Activated B cell treated with CpG ODN at 0.5 μM for 24 hours (primary cell): ENCODE data around the gene CA9. TPM values are rescaled to one million over a fixed set of nuclear protein-coding genes. Genes with fewer than 3 reads are reported as not detected.
A peak's percentile ranks its signal among the peaks of the same experiment; 100 is the strongest.

Source experiments
- ATAC-seq: fragments of 200-7000 bp; cut with Tn5 transposase; one replicate; pipeline ENCODE4 v1.10.0; 2021; ENCODE audit warnings: low read depth, mild to moderate bottlenecking, moderate library complexity
- CTCF ChIA-PET: fragments of 350-600 bp; sonication (Branson Sonifier 250); formaldehyde crosslinking; loops from one replicate; lab custom pipeline; 2021; ENCODE audit warnings: antibody characterized with exemption; lab: Charles Lee
- POLR2A ChIA-PET: fragments of 350-600 bp; sonication (Branson Sonifier 250); formaldehyde crosslinking; loops from one replicate; lab custom pipeline; 2021; ENCODE audit warnings: antibody characterized with exemption; lab: Charles Lee
- DNase-seq: peaks from one replicate; pipeline ENCODE4 v3.0.0; 2022
- H3K27ac Mint-ChIP-seq: one replicate; pipeline ENCODE4 v1.8.0; 2020; ENCODE audit warnings: mixed read lengths
- H3K27me3 Mint-ChIP-seq: one replicate; pipeline ENCODE4 v1.8.0; 2021; ENCODE audit warnings: mixed read lengths
- H3K36me3 Mint-ChIP-seq: one replicate; pipeline ENCODE4 v1.8.0; 2021; ENCODE audit warnings: low read depth, mixed read lengths
- H3K4me1 Mint-ChIP-seq: one replicate; pipeline ENCODE4 v1.8.0; 2021; ENCODE audit warnings: mixed read lengths
- H3K4me3 Mint-ChIP-seq: one replicate; pipeline ENCODE4 v1.8.0; 2020; ENCODE audit warnings: mild to moderate bottlenecking, mixed read lengths
- H3K9me3 Mint-ChIP-seq: one replicate; pipeline ENCODE4 v1.8.0; 2020; ENCODE audit warnings: mixed read lengths
- intact Hi-C: fragments of 100-400 bp; cut with micrococcal nuclease; formaldehyde crosslinking; loops from one replicate; pipeline ENCODE4 v1.15.1; 2024
- total RNA-seq: library from RNA; stranded (reverse); gene quantifications from 2 replicates; pipeline ENCODE4 v1.2.3, GENCODE V29; 2022
- TF ChIP-seq, protein P1 (sequence below): fragments of 200-600 bp; IDR thresholded peaks from one replicate; pipeline ENCODE4 v1.8.0; 2022; ENCODE audit warnings: antibody characterized with exemption, mild to moderate bottlenecking

The CA9 gene
- total RNA-seq, 1 donor from 2014 or later = not detected

- intact Hi-C loops = loop anchor here (5.0 kb wide), 1 partner anchor 32 kb away; no protein-coding TSS in a partner anchor
- ATAC-seq (no peak), DNase-seq (no peak)
- no peak overlapping the region for H3K4me3 Mint-ChIP-seq
- ChIA-PET CTCF (interaction anchor here (2.5 kb wide), 1 partner anchor 18 kb away, joined by 8 read pairs; no protein-coding TSS in a partner anchor), POLR2A (no interaction called here)
- no peaks in the 10 kb centered on the region for H3K27me3 Mint-ChIP-seq
- H3K36me3 Mint-ChIP-seq = peaks cover 94% of the 10 kb centered on the region
- no peak overlapping the region for H3K27ac Mint-ChIP-seq
- H3K4me1 Mint-ChIP-seq = peaks cover 20% of the 10 kb centered on the region
- TF ChIP-seq, protein P1, sequence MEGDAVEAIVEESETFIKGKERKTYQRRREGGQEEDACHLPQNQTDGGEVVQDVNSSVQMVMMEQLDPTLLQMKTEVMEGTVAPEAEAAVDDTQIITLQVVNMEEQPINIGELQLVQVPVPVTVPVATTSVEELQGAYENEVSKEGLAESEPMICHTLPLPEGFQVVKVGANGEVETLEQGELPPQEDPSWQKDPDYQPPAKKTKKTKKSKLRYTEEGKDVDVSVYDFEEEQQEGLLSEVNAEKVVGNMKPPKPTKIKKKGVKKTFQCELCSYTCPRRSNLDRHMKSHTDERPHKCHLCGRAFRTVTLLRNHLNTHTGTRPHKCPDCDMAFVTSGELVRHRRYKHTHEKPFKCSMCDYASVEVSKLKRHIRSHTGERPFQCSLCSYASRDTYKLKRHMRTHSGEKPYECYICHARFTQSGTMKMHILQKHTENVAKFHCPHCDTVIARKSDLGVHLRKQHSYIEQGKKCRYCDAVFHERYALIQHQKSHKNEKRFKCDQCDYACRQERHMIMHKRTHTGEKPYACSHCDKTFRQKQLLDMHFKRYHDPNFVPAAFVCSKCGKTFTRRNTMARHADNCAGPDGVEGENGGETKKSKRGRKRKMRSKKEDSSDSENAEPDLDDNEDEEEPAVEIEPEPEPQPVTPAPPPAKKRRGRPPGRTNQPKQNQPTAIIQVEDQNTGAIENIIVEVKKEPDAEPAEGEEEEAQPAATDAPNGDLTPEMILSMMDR = no peak
- H3K9me3 Mint-ChIP-seq = no peaks in the 10 kb centered on the region
These were observed 41.0 kb downstream of the CA9 start for GRCh38 chr9:35714579-35715252.

- peaks cover 26% of the 10 kb centered on the region for H3K4me1 Mint-ChIP-seq
- no peak overlapping the region for H3K4me3 Mint-ChIP-seq
- TF ChIP-seq, protein P1 = no peak
- DNase-seq (no peak), ATAC-seq (no peak)
- POLR2A ChIA-PET = interaction anchor here (1.3 kb wide), 1 partner anchor 16 kb away, joined by 3 read pairs; the partner anchor contains the start of genes CREB3 and TLN1
- H3K27me3 Mint-ChIP-seq = no peaks in the 10 kb centered on the region
- no peaks in the 10 kb centered on the region for H3K9me3 Mint-ChIP-seq
- no peak overlapping the region for H3K27ac Mint-ChIP-seq
- peaks cover 98% of the 10 kb centered on the region for H3K36me3 Mint-ChIP-seq
- CTCF ChIA-PET = interaction anchor here (2.0 to 2.5 kb wide), 2 partner anchors 14 to 20 kb away, joined by 6 to 8 read pairs; no protein-coding TSS in a partner anchor
- intact Hi-C loops = loop anchor here (5.0 kb wide), 1 partner anchor 34 kb away; no protein-coding TSS in a partner anchor
These were observed 42.5 kb downstream of the CA9 start for GRCh38 chr9:35716230-35716629.

- peak overlapping the region; percentile 56 for H3K27ac Mint-ChIP-seq
- peaks cover 26% of the 10 kb centered on the region for H3K4me1 Mint-ChIP-seq
- ATAC-seq (no peak), DNase-seq (no peak)
- TF ChIP-seq, protein P1 = no peak
- intact Hi-C loops = loop anchor here (5.0 kb wide), 1 partner anchor 35 kb away; no protein-coding TSS in a partner anchor
- H3K9me3 Mint-ChIP-seq = no peaks in the 10 kb centered on the region
- POLR2A ChIA-PET = interaction anchor here (1.0 to 3.3 kb wide), 3 partner anchors 14 to 29 kb away, joined by 3 to 38 read pairs (median 3); partner anchors contain the start of genes CREB3 and TLN1
- no peak overlapping the region for H3K4me3 Mint-ChIP-seq
- H3K36me3 Mint-ChIP-seq = peaks cover 98% of the 10 kb centered on the region
- CTCF ChIA-PET = interaction anchor here (2.0 to 3.1 kb wide), 2 partner anchors 13 to 21 kb away, joined by 6 to 19 read pairs; no protein-coding TSS in a partner anchor
- H3K27me3 Mint-ChIP-seq = no peaks in the 10 kb centered on the region
These were observed 43.6 kb downstream of the CA9 start for GRCh38 chr9:35717132-35717870.

- Mint-ChIP-seq H3K4me1 (peaks cover 26% of the 10 kb centered on the region), H3K27me3 (no peaks in the 10 kb centered on the region), H3K9me3 (no peaks in the 10 kb centered on the region), H3K36me3 (peaks cover 98% of the 10 kb centered on the region), H3K27ac (peak overlapping the region; percentile 85), H3K4me3 (peak overlapping the region; percentile 32)
- ATAC-seq (peak; percentile 98), DNase-seq (peak; percentile 56)
- CTCF ChIA-PET = interaction anchor here (0.8 to 3.1 kb wide), 5 partner anchors 10 to 115 kb away, joined by 3 to 19 read pairs (median 3); no protein-coding TSS in a partner anchor
- intact Hi-C loops = loop anchor here (1.0 to 5.0 kb wide), 7 partner anchors 9 to 115 kb away; partner anchors contain the start of genes CD72, CREB3 and TLN1
- POLR2A ChIA-PET = interaction anchor here (0.5 to 3.3 kb wide), 15 partner anchors 9 to 113 kb away, joined by 3 to 38 read pairs (median 4); partner anchors contain the start of genes ARHGEF39, CCDC107, CREB3 and RMRP
- TF ChIP-seq, protein P1 = no peak
These were observed 45.2 kb downstream of the CA9 start for GRCh38 chr9:35718721-35719511.
